Stomach (tissue), 9 donors: ENCODE measurements around the gene LRIT3. TPM values are rescaled to one million over a fixed set of nuclear protein-coding genes. Genes with fewer than 3 reads are reported as not detected.

ENCODE experiments used
- DNase-seq, 2 donors: peaks; one replicate each; pipeline versions ENCODE4 v3.0.0 to v3.0.0-alpha.2; 2013 to 2019
- H3K27ac ChIP-seq, 5 donors: fragments of 200-600 bp in 4 of 5; sonication (generic) in 4 of 5; one replicate each; pipeline ENCODE4 v1.5.1; 2013 to 2019; ENCODE audit warnings: mild to moderate bottlenecking in 1 of 5, moderate library complexity in 1 of 5
- H3K27me3 ChIP-seq, 3 donors: fragments of 200-600 bp; sonication (generic); one replicate each; pipeline ENCODE4 v1.5.1; 2017 to 2019; ENCODE audit warnings: mixed run types in 1 of 3
- H3K36me3 ChIP-seq, 4 donors: fragments of 200-600 bp; sonication (generic); 1 replicate in 3 of 4; 2 replicates in 1 of 4; pipeline ENCODE4 v1.5.1; 2016 to 2019
- H3K4me1 ChIP-seq, 4 donors: fragments of 200-600 bp; sonication (generic); one replicate each; pipeline ENCODE4 v1.5.1; 2016 to 2019
- H3K4me3 ChIP-seq, 4 donors: fragments of 200-600 bp; sonication (generic) in 3 of 4; one replicate each; pipeline ENCODE4 v1.5.1; 2016 to 2019; ENCODE audit warnings: mild to moderate bottlenecking in 1 of 4
- H3K9me3 ChIP-seq, 4 donors: fragments of 200-600 bp; sonication (generic); one replicate each; pipeline ENCODE4 v1.5.1; 2016 to 2019
- EP300 ChIP-seq: sonication (generic); formaldehyde crosslinking; IDR thresholded peaks from one replicate; pipeline ENCODE4 v1.6.1; 2017; ENCODE audit warnings: antibody characterized with exemption
- POLR2A ChIP-seq, 4 donors: fragments of 450-650 bp; IDR thresholded peaks; one replicate each; pipeline ENCODE4 v1.6.1; 2016; ENCODE audit warnings: antibody characterized with exemption in 4 of 4, control low read depth in 2 of 4, mild to moderate bottlenecking in 1 of 4, moderate library complexity in 1 of 4
- POLR2AphosphoS5 ChIP-seq, 3 donors: sonication (generic); formaldehyde crosslinking; IDR thresholded peaks; one replicate each; pipeline ENCODE4 v1.6.1; 2016; ENCODE audit warnings: antibody characterized with exemption in 3 of 3
- WGBS, 5 donors: extraction: QIAGEN DNeasy Blood & Tissue Kit in 3 of 5; methylation state at CpG; one replicate each; pipeline versions ENCODE4 v1.1.5 to v1.1.7; 2013 to 2018; 5-methylcytosine and 5-hydroxymethylcytosine counted together
- intact Hi-C: fragments of 100-400 bp; cut with DNase I; formaldehyde crosslinking; loops from one replicate; pipeline ENCODE4 v1.15.1; 2023; ENCODE audit warnings: low total_unique reads
- polyA plus RNA-seq, 3 donors: library from polyadenylated mRNA; stranded (reverse); fragments of 200-250 nt; gene quantifications; one replicate each; pipeline ENCODE4 v1.2.3, GENCODE V29; 2013
- total RNA-seq, 5 donors: library from RNA; depleted of rRNA; stranded (reverse); fragments of >200 nt; gene quantifications; one replicate each; pipeline versions ENCODE4 v1.1.0 to v1.2.3, GENCODE V29; 2014 to 2016
- TF ChIP-seq, protein P1 (sequence below), 7 experiments: fragments of 450-650 bp in 4 of 7; fragments of 200-600 bp in 3 of 7; sonication (generic) in 3 of 7; IDR thresholded peaks; one replicate each; pipeline ENCODE4 v1.5.1; 2016 to 2019; ENCODE audit warnings: antibody characterized with exemption in 7 of 7, control low read depth in 2 of 7, mild to moderate bottlenecking in 1 of 7
- donor health status: healthy with polysubstance abuse.
- donor health status: Bipolar disorder and iron deficiency.
- donor health status: healthy.

LRIT3 gene
- total and polyA plus RNA-seq, 8 donors: 0.06 to 1.0 (median 0.15) TPM; not detected in 4

DNA sequence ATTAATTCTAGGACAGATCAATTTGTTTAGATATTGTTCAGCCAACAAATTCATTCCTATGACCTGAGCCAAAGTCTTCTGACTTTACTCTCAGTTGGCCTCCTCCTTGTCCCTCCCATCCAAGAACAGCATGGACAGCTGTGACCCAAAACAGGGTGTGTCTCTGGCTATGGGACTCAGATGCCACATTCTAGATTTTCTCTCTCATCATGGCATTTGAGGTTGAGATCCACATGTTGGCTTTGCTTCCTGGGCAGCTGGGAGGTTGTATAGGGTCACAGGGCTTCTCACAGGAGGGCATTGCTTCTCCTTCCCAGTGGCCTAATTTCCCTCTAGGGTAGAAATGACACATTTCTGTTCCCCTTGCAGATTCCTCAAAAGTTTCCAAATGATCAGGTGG, 42.2 kb downstream of the LRIT3 start:
- H3K36me3 ChIP-seq: no peaks in the 10 kb centered on the region
- H3K4me3 ChIP-seq: no peak overlapping the region
- no peak overlapping the region for H3K27ac ChIP-seq
- no peaks in the 10 kb centered on the region for H3K4me1 ChIP-seq
- intact Hi-C loops: no loop called here
- no peak for DNase-seq
- H3K27me3 ChIP-seq: no peaks in the 10 kb centered on the region
- TF ChIP-seq, protein P1, sequence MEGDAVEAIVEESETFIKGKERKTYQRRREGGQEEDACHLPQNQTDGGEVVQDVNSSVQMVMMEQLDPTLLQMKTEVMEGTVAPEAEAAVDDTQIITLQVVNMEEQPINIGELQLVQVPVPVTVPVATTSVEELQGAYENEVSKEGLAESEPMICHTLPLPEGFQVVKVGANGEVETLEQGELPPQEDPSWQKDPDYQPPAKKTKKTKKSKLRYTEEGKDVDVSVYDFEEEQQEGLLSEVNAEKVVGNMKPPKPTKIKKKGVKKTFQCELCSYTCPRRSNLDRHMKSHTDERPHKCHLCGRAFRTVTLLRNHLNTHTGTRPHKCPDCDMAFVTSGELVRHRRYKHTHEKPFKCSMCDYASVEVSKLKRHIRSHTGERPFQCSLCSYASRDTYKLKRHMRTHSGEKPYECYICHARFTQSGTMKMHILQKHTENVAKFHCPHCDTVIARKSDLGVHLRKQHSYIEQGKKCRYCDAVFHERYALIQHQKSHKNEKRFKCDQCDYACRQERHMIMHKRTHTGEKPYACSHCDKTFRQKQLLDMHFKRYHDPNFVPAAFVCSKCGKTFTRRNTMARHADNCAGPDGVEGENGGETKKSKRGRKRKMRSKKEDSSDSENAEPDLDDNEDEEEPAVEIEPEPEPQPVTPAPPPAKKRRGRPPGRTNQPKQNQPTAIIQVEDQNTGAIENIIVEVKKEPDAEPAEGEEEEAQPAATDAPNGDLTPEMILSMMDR (IDR thresholded peaks at IDR 0.05): no peak
- no peak for TF ChIP-seq POLR2AphosphoS5 (IDR thresholded peaks at IDR 0.05)
- TF ChIP-seq POLR2A (IDR thresholded peaks at IDR 0.05): no peak
- TF ChIP-seq EP300: no peak
- H3K9me3 ChIP-seq: no peaks in the 10 kb centered on the region

DNA sequence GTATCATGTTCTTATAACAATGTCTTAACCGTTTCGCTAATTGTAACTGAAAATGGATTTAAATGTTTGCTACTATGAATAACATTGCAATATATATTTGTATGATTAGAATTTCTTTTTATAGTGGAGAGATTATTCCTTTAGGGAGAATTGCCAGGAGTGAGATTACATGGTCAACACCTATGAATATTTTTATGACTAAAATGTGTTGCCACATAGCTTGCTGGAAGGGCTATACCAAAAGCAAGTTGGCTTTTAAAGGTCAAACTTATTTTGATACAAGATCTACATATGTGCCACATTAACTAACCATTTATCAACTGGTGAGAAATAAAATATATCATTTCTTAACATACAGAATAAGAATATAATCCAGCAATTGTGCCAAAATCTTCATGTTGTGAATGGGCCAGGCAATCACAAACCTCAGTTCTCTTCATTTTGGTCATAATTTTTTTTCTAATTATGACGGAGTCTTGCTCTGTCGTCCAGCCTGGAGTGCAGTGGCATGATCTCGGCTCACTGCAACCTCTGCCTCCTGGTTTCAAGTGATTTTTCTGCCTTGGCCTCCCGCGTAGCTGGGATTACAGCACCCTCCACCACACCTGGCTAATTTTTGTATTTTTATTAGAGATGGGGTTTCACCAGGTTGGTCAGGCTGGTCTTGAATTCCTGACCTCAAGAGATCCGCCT, 54.8 kb downstream of the LRIT3 start:
- H3K4me3 ChIP-seq: no peak overlapping the region
- H3K27ac ChIP-seq: no peak overlapping the region
- WGBS, 5 donors: 86 to 93% (median 92%) methylated on average over 8 of the region's 8 CpGs
- DNase-seq: no peak
- no peaks in the 10 kb centered on the region for H3K27me3 ChIP-seq
- H3K9me3 ChIP-seq: peaks cover 0 to 7% (median 5%) of the 10 kb centered on the region in 4 donors
- no peaks in the 10 kb centered on the region for H3K4me1 ChIP-seq
- H3K36me3 ChIP-seq: no peaks in the 10 kb centered on the region
- intact Hi-C loops: no loop called here
- no peak for TF ChIP-seq EP300
- TF ChIP-seq, protein P1 (IDR thresholded peaks at IDR 0.05): no peak
- no peak for TF ChIP-seq POLR2AphosphoS5 (IDR thresholded peaks at IDR 0.05)
- TF ChIP-seq POLR2A (IDR thresholded peaks at IDR 0.05): no peak

DNA sequence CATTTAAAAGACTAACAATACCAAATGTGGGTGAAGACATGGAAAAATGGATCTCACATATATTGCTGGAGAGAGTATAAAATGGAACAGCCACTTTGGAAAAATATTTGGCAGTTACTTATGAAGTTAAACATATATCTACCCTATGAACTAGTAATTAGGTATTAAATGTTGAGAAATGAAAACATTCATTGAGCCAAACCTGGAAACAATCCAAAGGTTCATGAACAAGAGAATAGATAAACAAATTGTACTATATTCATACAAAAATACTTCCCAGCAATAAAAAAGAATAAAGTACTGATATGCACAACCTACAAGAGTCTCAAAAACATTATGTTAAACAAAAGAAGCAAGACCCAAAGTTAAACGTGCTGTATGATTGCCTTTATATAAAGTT, 60.8 kb downstream of the LRIT3 start:
- DNase-seq: no peak
- no peak overlapping the region for H3K4me3 ChIP-seq

DNA sequence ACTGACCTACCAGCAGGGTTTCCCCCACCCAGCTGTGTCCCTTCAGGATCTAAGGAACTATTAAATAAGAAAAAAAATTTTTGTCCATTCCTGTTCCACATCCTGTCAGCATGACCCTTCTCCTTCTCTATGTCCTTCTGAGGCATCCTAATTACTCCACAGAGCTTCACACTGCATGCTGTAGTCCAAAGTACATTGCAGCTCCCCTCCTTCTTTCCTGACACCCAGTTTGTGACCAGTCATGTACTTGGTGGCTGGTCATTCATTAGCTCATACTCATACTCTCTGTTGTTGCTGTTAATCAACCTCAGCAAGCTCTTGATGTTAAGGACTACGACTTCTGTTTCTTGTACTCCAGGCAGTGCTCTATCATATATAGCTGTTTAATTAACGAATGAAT, 62.3 kb downstream of the LRIT3 start:
- 60 to 73% (median 67%) methylated on average over 2 of the region's 2 CpGs for WGBS, 5 donors
- no peak for DNase-seq
- H3K4me3 ChIP-seq: no peak overlapping the region
- TF ChIP-seq EP300 (no peak), POLR2AphosphoS5 (IDR thresholded peaks at IDR 0.05) (no peak), POLR2A (IDR thresholded peaks at IDR 0.05) (no peak)
- TF ChIP-seq, protein P1 (IDR thresholded peaks at IDR 0.05): no peak
- intact Hi-C loops: no loop called here
- no peaks in the 10 kb centered on the region for H3K27me3 ChIP-seq
- H3K36me3 ChIP-seq: no peaks in the 10 kb centered on the region
- H3K27ac ChIP-seq: no peak overlapping the region
- no peaks in the 10 kb centered on the region for H3K4me1 ChIP-seq
- H3K9me3 ChIP-seq: peaks cover 0 to 6% (median 3%) of the 10 kb centered on the region in 4 donors

More for the DNA sequence above, 60.8 kb downstream of the LRIT3 start:
- 43 to 68% (median 53%) methylated on average over 1 of the region's 1 CpG for WGBS, 5 donors
- Histone ChIP-seq H3K36me3 (no peaks in the 10 kb centered on the region), H3K9me3 (peaks cover 0 to 6% (median 3%) of the 10 kb centered on the region in 4 donors), H3K27ac (no peak overlapping the region), H3K4me1 (no peaks in the 10 kb centered on the region), H3K27me3 (no peaks in the 10 kb centered on the region)
- TF ChIP-seq EP300 (no peak), POLR2A (IDR thresholded peaks at IDR 0.05) (no peak), POLR2AphosphoS5 (IDR thresholded peaks at IDR 0.05) (no peak)
- TF ChIP-seq, protein P1 (IDR thresholded peaks at IDR 0.05): no peak
- intact Hi-C loops: no loop called here
